ENCODE measurements around the gene ABHD14A.

Gene ABHD14A

GRCh38 chr3:52018319-52019000 lies 43.6 kb downstream of the ABHD14A start:
- no peak for DNase-seq (ENCODE audit: low read depth, low spot score)

GRCh38 chr3:52019352-52020080 lies 44.7 kb downstream of the ABHD14A start:
- DNase-seq (ENCODE audit: low read depth, low spot score): no peak

DNA sequence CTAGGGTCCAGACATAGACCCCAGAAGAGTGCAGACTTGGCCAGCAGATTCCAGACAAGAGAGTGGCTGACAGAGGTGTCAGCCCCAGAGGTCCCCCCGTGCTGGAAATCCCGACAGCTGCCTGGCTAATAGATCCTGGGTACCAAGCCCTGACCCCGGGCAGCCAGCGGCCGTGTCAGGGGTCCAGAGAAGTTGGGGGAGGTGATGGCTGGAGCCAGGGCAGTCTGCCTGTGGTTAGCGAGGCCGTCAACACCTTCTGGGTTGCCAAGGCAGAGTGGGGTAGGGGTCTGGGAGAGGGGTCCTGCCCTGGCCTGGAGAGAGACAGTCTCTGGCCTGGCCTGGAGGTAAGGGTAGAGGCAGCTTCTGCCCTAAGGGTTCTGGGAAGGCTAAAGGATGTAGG lies 45.9 kb downstream of the ABHD14A start:
- no peak for DNase-seq (ENCODE audit: low read depth, low spot score)

DNA sequence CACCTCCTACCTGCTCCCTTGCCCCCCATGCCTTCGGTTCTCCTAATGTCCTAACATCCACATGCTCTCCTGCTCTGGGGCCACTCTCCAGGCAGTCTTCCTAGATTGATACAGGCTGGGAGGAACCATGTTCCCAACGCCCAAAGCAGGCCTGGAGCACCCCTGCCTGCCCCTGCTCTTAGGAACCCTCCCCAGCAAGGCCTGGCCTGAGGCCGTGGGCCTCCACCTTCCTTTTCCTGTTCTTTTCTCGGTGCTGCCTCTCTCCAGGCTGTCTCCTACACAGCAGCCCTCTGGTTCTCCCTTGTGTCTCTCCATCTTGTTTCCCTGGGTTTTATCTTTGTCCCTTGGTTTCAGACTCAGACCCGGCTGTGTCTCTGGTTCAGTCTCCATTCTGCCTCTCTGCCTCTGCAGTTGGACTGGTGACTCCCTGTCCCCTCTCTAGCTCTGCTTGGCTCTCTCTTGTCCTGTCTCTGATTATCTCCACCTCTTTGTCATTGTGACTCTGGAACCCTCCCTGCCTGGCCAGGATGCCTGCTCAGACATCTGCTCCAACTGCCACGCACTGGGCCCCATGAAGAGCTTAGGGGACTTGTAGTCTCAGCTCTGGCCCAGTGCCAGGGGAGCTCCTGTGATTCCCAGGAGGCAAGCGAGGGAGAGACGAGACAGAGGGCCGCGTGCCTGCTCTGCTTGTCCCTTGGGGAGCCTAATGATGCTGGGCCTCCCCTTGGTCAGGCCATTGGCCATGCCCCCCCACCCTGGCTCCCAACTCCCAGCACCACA lies 46.8 kb downstream of the ABHD14A start:
- DNase-seq (ENCODE audit: low read depth, low spot score): no peak

- DNase-seq (ENCODE audit: low read depth, low spot score): no peak
These were observed 47.6 kb downstream of the ABHD14A start for GRCh38 chr3:52022323-52023100.

- DNase-seq (ENCODE audit: low read depth, low spot score): no peak
These were observed 48.4 kb downstream of the ABHD14A start for GRCh38 chr3:52023101-52023770.

DNA sequence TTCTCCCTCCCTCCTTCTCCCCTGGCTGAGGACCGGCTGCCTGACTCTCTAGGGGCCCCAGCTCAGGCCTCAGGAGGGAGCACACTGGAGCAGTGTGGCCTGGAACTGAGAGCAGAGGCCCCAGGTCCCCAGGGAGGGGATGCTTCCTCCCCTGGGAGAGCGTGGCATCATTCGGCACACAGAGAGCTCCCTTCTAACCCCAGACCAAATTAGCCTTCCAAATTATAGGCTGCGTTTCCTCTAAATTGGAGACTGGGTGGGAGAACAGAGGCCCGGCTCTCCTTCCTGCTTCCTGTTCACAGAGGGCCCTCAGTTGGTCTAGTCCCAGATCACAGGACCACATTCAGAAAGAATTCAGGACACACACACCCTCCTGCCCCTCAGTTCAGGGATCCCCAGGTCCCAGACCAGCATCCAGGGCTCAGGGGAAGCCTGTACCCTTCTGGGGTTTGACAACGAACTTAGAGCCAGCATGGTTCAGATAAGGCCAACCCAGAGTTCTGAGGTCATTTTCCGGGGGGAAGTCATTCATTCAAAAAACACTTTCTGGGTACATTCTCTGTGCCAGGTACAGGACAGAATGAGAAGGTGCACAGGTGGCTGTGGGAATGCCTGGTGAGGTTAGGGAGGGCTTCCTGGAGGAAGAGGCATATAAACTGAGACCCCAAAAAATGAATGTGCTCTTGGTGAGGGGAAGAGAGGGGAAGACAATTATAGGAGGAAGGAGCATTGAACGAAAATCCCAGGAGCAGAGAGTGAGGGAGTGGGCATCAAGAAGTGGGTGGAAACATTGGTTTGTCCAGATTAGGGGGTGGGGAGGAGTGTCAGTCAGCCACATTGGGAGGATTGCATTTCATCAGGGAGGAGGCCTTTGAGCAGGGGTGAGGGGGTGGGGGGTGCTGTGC lies 49.2 kb downstream of the ABHD14A start:
- DNase-seq (ENCODE audit: low read depth, low spot score): no peak

- DNase-seq (ENCODE audit: low read depth, low spot score): no peak
These were observed 50.0 kb downstream of the ABHD14A start for GRCh38 chr3:52024765-52025452.

DNA sequence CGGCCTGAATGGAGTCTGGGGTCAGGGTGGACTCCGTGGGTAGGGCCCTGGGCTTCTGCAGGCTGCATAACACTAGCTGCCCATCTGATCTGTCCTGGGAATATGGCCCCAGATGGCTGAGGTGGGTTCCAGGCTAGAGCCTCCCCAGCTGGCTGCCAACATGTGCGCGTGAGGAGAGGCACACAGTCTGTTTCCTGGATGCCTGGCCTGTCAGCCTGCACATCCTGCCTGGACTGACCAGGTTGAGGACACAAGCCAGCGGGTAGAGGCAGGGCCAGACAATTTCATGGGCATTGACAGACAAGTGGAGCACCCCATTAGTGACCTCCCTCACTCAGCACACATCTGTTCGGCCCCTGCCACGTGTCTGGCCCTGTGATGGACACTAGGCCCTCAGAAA lies 50.6 kb downstream of the ABHD14A start:
- no peak for DNase-seq (ENCODE audit: low read depth, low spot score)

DNA sequence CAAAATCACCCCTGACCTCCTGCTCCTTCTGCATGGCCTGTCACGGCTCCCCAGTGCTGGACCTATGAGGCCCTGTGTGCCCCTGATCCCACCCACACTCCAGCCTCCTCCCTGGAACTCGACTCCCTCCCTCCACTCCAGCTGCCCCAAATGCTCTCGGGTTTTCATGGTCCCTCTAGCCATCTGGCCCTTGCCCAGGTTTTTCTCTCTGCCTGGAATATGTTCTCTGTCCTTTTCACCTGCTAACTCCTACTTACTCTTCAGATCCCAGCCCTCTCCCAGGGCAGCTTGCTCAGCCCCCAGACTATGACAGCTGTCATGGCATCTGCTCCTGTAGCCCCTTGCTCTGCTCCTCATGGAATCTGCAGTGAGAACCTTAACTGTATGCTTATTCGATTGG lies 51.2 kb downstream of the ABHD14A start:
- DNase-seq (ENCODE audit: low read depth, low spot score): no peak

DNA sequence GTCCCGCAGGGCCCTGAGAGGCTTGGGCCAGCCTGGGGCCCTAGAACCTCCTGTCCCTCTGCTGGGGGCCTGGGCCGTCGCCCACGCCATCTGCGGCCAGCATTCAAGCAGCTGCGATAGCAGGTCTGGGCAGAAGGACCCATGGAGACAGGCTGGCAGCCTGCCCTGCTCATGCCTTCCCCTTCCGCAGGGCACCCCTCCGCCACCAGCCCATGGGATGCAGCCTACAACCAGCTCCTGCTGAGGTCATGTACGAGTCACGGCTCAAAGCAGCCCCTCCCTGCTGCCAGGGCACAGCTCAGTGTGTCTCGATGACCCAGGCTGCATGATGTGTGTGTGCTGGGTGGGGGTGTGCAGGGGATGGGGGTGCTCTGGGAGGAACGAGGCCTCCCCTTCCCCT lies 53.7 kb downstream of the ABHD14A start:
- no peak for DNase-seq (ENCODE audit: low read depth, low spot score)

DNA sequence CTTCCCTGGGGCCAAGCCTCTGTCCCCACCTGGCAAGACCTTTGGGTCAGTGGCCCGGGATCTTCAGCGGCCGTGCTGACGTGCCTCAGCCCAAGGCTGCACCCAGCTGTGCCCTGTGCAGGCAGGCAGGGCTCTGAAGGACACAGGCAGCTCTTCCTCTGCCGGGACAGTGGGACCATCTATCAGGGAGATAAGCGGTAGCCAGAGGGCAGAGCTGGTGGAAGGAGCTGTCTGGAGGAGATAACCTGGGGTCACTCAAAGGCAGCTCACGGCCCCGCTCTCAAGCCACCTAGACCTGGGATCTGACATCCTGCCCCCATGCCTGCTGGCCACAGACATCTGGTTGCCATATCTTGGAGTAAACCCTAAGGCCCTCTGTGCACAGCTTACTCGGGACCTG lies 54.2 kb downstream of the ABHD14A start:
- DNase-seq (ENCODE audit: low read depth, low spot score): no peak

DNA sequence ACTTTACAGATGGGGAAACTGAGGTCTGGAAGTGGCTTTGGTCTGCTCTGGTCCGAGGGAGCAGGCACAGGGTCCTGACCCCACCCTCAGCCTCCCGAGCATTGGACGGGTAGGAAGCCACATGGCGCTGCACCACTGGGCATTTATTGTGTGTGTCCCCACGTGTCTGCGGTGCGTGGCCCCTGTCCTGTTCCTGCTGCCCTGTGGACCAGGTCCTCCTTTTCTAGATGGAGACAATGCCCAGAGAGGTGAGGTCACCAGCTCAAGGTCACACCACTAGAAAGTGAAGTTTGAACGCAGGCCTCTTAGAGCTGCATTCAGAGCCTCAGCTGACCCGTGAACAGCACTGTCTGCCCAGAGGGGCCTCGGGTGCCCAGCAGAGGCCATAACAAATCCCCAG lies 54.7 kb downstream of the ABHD14A start:
- no peak for DNase-seq (ENCODE audit: low read depth, low spot score)
